ENCODE data around the gene HRH2.
A peak's percentile ranks its signal among the peaks of the same experiment; 100 is the strongest.

The HRH2 gene

DNA sequence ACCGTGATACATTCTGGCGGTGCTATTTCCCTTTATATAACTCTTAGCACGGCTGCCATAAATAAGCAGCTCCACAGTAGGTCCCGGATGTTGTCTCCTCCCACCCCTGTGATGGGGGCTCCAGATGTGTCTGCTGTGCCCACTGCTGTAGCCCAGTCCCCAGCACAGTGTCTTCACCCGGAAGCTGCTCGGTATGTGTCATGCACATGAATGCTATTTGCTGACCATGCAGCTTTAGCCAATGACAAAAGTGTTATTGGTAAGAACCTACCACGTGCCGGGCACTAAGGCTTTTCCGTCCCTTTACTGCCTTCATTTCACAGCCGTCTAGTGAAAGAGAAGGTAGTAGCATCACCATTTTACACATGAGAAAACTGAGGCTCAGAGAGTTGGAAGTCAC lies 20.2 kb downstream of the HRH2 start:
- DNase-seq: no peak

DNA sequence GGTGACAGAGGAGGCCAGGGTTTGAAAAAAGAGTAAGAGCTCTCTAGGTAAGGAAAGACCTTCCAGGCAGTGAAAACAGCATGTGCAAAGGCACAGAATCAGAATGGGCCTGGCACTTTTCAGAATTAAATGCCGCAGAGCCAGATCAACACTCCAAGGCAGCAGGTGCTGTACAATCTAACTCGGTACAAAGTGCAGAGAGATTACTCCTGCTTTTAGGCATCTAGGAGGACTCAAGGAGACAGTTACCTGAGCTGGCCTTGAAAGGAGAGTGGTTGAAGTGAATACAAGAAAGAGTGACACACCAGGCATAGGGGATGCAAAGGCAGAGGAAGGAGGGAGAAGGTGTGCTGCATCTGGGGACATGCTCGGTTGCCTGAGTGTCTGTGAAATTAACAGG lies 21.5 kb downstream of the HRH2 start:
- no peak for DNase-seq

- DNase-seq: no peak
These were observed 22.1 kb downstream of the HRH2 start for GRCh38 chr5:175680020-175680419.

DNA sequence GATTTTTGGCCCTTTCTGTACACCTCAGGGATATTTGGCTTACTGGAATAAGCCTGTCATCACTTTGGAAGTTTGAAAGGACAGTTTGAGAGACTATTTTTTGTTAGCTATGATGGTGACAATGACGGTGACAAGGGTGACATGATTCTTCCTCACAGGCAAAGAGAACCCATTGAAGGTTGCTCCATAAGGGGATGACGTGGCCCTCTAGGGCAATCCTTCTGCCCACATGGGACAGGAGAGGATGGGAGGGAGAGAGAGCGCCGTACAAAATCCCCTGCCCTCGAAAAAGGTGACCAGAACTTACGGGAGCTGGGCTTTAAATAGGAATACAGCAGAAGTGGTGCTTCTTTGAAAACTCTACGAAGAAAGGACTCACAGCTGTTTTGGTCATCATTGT lies 22.6 kb downstream of the HRH2 start:
- DNase-seq: no peak

- no peak for DNase-seq
These were observed 23.4 kb downstream of the HRH2 start for GRCh38 chr5:175681045-175681967.

DNA sequence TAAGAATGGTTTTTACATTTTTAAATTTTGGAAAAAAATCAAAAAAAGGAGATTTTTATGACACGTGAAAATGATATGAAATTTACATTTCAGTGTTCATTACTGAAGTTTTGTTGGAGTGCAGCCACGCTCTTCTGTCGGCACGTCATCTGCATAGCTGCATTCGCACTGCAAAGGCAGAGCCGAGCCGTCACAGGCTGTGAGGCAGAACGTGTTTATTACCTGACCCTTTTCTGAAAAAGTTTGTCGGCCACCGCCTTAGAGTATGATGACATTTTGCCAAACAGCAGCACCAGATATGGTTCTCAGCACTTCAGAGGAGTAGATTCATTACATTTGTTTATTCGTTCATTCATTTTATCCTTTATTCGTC lies 24.1 kb downstream of the HRH2 start:
- no peak for DNase-seq

DNA sequence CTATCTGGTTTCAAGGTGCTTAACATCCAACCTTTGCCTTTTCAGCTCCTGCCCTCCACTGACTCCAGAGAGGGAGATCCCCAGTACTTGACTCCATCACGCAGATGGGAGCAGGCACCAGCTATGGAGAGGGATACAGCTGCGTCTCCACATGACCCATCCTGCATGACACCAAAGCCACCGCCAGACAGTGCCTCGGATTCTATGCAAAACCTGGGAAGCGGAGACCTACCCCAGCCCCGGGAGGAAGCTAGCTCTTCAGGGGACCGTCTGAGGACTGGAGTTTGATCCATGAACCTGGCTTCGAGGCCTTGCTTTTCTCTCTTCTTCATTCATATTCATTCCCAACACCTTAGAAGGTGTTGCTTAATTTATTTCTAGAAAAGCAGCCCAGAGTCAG lies 24.8 kb downstream of the HRH2 start:
- DNase-seq: no peak

- no peak for DNase-seq
These were observed 25.4 kb downstream of the HRH2 start for GRCh38 chr5:175683231-175683630.

DNA sequence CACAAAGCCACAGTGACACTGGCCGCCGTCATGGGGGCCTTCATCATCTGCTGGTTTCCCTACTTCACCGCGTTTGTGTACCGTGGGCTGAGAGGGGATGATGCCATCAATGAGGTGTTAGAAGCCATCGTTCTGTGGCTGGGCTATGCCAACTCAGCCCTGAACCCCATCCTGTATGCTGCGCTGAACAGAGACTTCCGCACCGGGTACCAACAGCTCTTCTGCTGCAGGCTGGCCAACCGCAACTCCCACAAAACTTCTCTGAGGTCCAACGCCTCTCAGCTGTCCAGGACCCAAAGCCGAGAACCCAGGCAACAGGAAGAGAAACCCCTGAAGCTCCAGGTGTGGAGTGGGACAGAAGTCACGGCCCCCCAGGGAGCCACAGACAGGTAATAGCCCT lies 26.1 kb downstream of the HRH2 start:
- no peak for DNase-seq

GRCh38 chr5:175684931-175685330 lies 27.1 kb downstream of the HRH2 start:
- no peak for DNase-seq

- no peak for DNase-seq
These were observed 28.0 kb downstream of the HRH2 start for GRCh38 chr5:175685701-175686350.

- DNase-seq: no peak
These were observed 28.5 kb downstream of the HRH2 start for GRCh38 chr5:175686396-175686795.

- no peak for DNase-seq
These were observed 29.0 kb downstream of the HRH2 start for GRCh38 chr5:175686826-175687225.

GRCh38 chr5:175687231-175687701 lies 29.4 kb downstream of the HRH2 start:
- DNase-seq: no peak

- no peak for DNase-seq
These were observed 30.7 kb downstream of the HRH2 start for GRCh38 chr5:175688352-175689146.

DNA sequence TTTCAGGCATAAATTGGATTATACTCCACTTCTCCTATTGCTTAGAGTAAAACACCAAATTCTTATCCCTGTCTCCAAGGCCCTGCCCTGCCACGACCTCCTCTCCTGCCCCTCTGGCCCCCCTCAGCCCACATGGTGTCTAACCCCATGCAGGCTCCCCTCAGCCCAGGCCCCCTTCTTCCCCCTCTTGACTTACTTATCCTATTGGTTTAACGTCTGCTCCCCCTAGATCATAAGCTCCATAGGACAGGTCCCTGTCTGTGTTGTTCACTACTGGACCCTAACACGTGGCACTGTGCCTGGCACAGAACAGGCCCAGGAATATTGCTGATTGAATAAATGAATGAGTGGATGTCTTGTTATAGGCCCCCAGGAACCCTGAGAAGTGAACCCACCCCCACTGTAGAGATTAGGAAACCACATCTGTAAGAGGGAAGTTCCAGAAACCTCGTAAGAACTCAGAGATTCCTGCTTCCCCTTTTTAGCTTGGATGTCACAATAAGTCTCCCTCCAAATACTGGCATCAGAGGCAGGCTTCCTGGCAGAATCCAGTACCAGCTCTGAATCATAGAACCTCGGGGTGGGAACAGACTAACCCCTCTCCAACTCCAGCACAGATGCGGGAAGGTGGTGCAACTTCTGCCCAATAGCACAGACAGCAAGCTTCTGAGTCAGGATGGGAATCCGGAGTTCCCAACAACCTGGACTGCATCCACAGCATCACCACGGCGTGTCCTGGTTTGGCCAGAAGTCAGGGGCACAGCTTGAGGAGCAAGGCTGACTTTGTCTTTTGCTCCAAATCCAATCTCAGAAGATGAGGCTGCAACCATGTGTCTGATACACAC lies 31.5 kb downstream of the HRH2 start:
- peak; percentile 94 for DNase-seq

DNA sequence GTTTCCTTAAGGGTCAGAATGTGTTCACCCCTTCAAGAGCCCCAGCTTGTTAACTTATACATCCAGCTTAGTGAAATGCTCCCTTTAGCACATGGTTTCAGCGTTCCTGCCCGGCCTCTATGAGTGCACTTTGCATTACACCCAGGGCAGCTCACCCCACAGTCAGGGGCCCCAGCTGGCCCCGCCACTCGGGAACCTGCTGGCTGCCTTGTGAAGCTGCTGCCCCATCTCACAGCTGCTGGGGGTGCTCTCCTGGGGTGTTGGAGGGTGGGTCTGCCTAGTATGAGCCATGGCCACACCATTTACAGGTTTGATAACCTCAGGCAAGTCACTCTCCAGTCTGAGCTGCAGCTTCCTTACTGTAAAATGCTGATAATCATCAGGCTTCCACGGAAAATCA lies 32.2 kb downstream of the HRH2 start:
- no peak for DNase-seq

DNA sequence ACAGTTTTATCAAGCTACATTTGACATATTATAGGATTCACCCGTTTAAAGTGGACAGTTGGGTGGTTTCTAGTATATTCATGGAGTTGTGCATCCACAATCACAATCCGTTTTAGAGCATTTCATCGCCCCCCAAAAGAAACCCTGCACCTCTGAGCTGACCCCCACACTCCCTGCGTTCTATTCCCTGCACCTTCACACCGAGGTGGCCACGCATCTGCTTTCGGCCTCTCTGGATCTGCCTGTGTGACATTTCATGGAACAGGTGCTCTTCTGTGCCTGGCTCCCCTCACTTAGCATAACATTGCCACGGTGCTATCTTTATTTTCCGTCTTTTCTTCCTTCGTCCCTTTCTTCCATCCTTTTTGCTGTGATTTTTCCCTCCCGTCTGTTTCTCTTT lies 32.7 kb downstream of the HRH2 start:
- no peak for DNase-seq

DNA sequence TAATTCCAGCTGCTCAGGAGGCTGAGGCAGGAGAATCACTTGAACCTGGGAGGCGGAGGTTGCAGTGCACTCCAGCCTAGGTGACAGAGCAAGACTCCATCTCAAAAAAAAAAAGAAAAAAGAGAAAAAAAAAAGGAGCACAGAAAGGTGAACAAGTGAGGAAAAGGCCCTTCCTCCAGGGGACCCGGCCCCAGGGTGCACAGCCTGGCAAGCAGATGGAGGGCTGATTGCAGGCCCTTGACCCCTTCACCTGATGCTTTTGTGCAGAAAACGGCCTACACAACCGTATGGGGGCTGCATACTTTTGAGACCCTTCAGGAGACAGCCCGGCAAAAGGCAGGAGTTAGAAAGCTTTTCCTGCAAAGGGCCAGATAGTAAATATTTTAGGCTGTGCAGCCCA lies 33.9 kb downstream of the HRH2 start:
- DNase-seq: no peak

DNA sequence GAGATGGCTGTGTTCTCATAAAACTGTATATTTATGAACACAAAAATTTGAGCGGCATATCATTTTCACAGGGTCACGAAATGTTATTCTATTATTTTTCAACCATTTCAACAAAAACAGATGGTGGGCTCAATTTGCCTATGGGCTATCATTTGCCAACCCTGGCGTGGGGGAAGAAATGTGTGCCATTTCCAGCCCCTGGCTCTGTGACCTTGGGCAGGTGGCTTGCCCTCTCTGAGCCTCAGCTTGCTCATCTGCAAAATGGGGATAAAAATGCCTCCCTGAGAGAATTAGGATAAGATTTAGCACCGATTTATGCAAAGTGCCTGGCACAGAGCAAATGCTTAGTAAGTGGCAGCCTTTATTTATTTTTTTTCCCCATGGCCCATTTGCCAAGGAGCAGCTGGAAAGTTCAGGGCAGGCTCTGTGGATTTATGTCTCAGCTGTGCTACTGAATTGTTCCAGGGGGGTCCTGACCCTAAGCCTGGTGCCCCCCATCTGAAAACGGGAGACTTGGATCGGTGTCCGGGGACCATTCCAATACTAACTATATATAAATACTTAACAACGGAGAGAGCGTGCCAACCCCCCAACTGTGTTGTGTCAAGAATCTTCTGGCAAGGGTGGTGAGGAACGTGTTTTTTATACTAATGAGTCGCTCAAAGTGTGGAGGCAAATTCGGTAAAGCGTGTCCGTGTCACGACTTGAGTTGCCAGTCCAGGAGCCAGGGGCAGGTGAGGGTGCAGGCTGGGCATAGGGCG lies 34.5 kb downstream of the HRH2 start:
- DNase-seq: no peak

- no peak for DNase-seq
These were observed 35.3 kb downstream of the HRH2 start for GRCh38 chr5:175692996-175693710.

Measured in SIG-M5 (cell line).